Measurements from ENCODE around the gene DUSP7.

The DUSP7 gene

DNA sequence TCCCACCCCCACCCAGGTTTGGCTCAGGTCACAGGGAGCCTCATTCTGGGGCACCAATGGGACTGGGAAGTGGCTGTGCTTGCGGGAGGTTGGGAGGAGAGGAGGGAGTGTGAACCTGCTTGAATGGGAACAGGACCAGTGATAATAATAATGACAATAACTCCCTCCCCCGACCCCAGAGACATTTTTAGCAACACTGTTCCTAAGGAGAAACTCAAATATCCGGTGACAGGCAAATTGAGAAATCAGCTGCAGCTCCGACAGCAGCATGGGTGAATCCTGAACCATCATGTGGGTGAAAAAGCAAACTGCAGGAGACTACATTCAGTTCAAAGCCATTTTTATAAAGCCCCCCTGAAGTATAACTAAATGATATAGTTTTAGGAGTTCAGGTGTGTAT lies 49.1 kb downstream of the DUSP7 start:
- no peak overlapping the region for H3K4me3 ChIP-seq (replicated peaks in 1 of 2; ENCODE audit: low read depth in 2 of 2, low read length in 2 of 2)
- TF ChIP-seq, protein P1, sequence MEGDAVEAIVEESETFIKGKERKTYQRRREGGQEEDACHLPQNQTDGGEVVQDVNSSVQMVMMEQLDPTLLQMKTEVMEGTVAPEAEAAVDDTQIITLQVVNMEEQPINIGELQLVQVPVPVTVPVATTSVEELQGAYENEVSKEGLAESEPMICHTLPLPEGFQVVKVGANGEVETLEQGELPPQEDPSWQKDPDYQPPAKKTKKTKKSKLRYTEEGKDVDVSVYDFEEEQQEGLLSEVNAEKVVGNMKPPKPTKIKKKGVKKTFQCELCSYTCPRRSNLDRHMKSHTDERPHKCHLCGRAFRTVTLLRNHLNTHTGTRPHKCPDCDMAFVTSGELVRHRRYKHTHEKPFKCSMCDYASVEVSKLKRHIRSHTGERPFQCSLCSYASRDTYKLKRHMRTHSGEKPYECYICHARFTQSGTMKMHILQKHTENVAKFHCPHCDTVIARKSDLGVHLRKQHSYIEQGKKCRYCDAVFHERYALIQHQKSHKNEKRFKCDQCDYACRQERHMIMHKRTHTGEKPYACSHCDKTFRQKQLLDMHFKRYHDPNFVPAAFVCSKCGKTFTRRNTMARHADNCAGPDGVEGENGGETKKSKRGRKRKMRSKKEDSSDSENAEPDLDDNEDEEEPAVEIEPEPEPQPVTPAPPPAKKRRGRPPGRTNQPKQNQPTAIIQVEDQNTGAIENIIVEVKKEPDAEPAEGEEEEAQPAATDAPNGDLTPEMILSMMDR (IDR thresholded peaks at IDR 0.05; ENCODE audit: low read depth, low read length), result no peak
- DNase-seq (ENCODE audit: low read depth in 2 of 2), result no peak

DNA sequence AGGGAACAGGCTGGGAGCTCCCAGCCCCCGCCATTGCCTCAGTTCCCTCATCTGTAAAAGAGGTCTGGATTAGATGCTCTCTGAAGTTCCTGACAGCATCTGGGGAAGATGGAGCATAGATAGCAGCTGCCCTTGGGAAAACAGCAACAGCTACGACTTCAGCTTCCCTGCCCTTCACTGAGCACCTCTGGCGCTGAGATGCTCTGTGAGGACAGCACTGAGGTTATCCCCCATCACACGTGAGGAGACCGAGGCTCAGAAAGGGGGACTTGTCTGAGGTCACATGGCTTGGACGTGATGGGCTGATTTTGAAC lies 49.6 kb downstream of the DUSP7 start:
- H3K4me3 ChIP-seq (replicated peaks in 1 of 2; ENCODE audit: low read depth in 2 of 2, low read length in 2 of 2), result no peak overlapping the region
- DNase-seq (ENCODE audit: low read depth in 2 of 2), result no peak
- TF ChIP-seq, protein P1 (IDR thresholded peaks at IDR 0.05; ENCODE audit: low read depth, low read length), result no peak

DNA sequence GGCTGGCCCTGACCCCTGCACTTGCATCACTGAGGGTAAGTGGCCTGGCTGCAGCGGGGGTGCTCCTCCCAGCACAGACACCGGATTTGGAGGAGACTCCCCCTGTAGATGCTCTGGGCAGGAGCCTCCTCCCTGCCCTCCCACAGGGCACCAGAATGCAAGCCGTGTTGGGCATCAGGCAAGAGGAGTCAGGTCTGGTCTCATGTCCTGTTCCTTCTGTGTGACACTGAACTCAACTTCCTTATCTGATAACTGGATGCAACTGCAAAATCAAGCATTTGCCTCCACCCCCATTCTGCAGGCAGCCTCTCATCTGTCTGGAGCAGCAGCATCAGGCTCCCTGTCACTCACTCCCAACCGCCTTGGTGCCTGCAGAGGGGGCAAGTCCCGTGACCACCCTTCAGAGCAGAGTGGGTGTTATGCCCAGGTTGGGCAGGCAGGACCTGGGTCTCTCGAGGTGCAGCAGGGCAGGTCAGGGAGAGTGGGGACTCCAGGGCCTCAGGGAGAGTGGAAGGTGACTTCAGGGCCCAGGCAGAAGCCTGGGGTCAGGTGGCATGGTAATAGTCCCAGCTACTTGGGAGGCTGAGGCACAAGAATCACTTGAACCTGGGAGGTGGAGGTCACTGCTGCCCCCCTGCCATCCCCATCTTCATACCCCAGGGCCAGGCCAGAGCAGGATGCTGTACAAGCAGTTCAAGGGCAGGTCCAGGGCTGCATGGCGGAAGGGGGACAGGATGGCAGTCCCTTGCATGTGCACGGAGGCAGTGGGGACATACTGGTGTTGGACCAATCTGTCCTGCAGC lies 50.2 kb downstream of the DUSP7 start:
- no peak for DNase-seq (ENCODE audit: low read depth in 2 of 2)
- no peak overlapping the region for H3K4me3 ChIP-seq (replicated peaks in 1 of 2; ENCODE audit: low read depth in 2 of 2, low read length in 2 of 2)

DNA sequence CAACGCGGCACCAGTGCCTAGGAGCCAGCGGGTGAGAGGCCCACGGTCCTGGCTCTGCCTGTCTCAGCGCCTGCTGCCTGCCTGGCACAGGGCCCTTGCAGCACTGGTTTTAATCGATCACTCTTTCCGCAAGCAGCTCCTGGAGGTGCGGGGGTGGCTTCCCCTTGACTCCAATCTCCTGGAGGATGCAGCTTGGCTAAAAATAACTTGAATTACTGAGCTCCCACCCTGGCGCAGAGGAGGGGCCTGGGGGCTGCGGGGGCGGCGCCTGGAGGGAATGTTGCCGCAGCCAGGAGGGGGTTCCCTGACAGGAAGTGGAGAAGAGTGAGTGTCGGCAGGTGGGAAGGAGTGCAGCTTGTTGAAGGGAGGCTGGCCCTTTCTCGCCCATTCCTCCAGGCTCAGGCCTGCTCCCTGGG lies 50.8 kb downstream of the DUSP7 start:
- TF ChIP-seq, protein P1 (IDR thresholded peaks at IDR 0.05; ENCODE audit: low read depth, low read length), result no peak
- no peak overlapping the region for H3K4me3 ChIP-seq (replicated peaks in 1 of 2; ENCODE audit: low read depth in 2 of 2, low read length in 2 of 2)
- DNase-seq (ENCODE audit: low read depth in 2 of 2), result peak; percentile 25 to 65

More for the DNA sequence above, 50.2 kb downstream of the DUSP7 start:
- TF ChIP-seq, protein P1 (IDR thresholded peaks at IDR 0.05; ENCODE audit: low read depth, low read length), result no peak

DNA sequence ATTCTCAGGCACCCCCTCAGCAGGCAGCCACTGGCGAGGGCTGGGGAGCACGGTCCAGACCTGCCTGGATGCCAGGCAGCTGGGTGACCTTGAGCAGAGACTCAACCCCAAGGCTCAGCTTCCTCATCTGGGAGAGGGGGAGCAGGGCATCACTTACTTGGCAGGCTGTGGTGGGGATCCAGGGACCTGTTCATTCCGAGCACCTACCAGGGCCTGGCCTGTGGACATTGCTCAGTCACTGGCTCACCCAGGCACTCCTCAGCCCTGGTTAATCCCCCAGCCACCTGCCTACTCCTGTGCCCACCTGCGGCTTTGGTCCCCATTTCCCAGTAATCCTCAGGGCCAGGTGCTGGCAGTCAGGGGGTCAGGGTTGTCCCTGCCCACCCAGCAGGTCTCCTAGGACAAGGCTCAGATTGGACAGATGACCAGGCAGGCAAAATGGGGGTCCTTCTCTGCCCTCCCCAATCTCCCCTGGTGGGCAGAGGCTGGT lies 51.4 kb downstream of the DUSP7 start:
- no peak for DNase-seq (ENCODE audit: low read depth in 2 of 2)
- TF ChIP-seq, protein P1 (IDR thresholded peaks at IDR 0.05; ENCODE audit: low read depth, low read length), result no peak
- no peak overlapping the region for H3K4me3 ChIP-seq (replicated peaks in 1 of 2; ENCODE audit: low read depth in 2 of 2, low read length in 2 of 2)

DNA sequence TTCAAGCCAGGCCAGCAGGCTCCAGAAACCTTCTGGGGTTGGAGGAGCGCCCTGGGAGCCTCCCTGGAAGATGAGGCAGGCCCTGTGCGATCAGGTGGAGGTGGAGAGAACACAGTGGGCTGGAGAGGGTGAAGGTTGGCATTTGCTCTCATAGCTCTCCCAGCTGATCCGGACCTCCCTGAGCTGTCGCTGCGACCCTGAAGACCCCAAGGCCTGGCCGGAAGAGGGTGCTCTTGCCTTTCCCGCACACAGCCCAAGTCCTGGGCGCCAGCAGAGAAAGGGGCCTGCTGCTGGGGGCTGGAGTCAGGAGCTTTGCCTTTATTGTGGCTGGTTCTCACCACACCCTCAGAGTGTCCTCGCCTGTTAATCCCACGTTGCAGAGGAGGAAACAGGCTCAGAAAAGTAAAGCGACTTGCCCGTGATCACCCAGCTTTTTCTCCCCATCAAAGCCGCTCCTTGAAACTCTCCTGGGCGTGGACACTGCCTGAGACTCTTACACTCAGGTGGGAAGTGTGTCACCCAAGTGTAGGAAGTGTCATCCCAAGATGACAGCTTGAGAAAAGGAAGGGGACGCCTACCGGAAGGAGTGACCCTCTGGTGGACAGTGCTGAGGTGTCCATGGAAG lies 52.1 kb downstream of the DUSP7 start:
- peak; percentile 61 to 72 for DNase-seq (ENCODE audit: low read depth in 2 of 2)
- TF ChIP-seq, protein P1 (IDR thresholded peaks at IDR 0.05; ENCODE audit: low read depth, low read length), result peak; percentile 72

More for the DNA sequence above, 52.1 kb downstream of the DUSP7 start:
- H3K4me3 ChIP-seq (replicated peaks in 1 of 2; ENCODE audit: low read depth in 2 of 2, low read length in 2 of 2), result no peak overlapping the region
